SU-DHL-6 (cell line): ENCODE data around the gene KLHL29.

Experiments
- H2AFZ ChIP-seq: fragments of 200-600 bp; sonication (generic); 2 replicates; pipeline ENCODE4 v1.6.1; 2014; ENCODE audit warnings: low read depth, mild to moderate bottlenecking, moderate library complexity, mixed read lengths, antibody characterized with exemption, low read length; ENCODE audit not compliant: severe bottlenecking
- H3F3A ChIP-seq: fragments of 200-600 bp; shearing (Covaris generic); 2 replicates; pipeline ENCODE4 v1.6.0; 2016; ENCODE audit warnings: antibody characterized with exemption, mild to moderate bottlenecking; ENCODE audit not compliant: insufficient read depth
- H3K27ac ChIP-seq: fragments of 200-600 bp; sonication (generic); 2 replicates; pipeline ENCODE4 v1.5.1; 2016; ENCODE audit warnings: low read depth, mild to moderate bottlenecking, low read length, moderate library complexity, mixed read lengths
- H3K27me3 ChIP-seq: fragments of 200-600 bp; sonication (generic), shearing (Covaris generic); 2 replicates; pipeline ENCODE4 v1.6.0; 2014; ENCODE audit warnings: mild to moderate bottlenecking, low read length
- H3K36me3 ChIP-seq: fragments of 200-600 bp; sonication (generic); 2 replicates; pipeline ENCODE4 v1.6.1; 2014; ENCODE audit warnings: mild to moderate bottlenecking, low read length, mixed read lengths
- H3K4me2 ChIP-seq: fragments of 300-600, 200-600 bp; shearing (Covaris generic), sonication (generic); 2 replicates; pipeline ENCODE4 v1.6.0; 2014; ENCODE audit warnings: low read length, low read depth, mild to moderate bottlenecking; ENCODE audit not compliant: poor library complexity, severe bottlenecking
- H3K4me3 ChIP-seq: fragments of 200-600 bp; sonication (generic); 2 replicates; pipeline ENCODE4 v1.5.1; 2014; ENCODE audit warnings: antibody characterized with exemption, low read length, mild to moderate bottlenecking, mixed read lengths; ENCODE audit not compliant: insufficient read depth, poor library complexity, severe bottlenecking
- H3K79me2 ChIP-seq: fragments of 200-600 bp; sonication (generic); 2 replicates; pipeline ENCODE4 v1.6.1; 2014; ENCODE audit warnings: mild to moderate bottlenecking, low read length, moderate library complexity; ENCODE audit not compliant: insufficient read depth
- H3K9ac ChIP-seq: fragments of 200-600 bp; sonication (generic); 2 replicates; pipeline ENCODE4 v1.7.0; 2014; ENCODE audit warnings: mild to moderate bottlenecking, low read length
- H3K9me2 ChIP-seq: fragments of 200-600 bp; sonication (generic); replicated peaks from 2 replicates; pipeline ENCODE4 v1.6.1; 2014; ENCODE audit warnings: low read length; ENCODE audit not compliant: insufficient read depth
- H3K9me3 ChIP-seq: fragments of 200-600 bp; sonication (generic); 2 replicates; pipeline ENCODE4 v1.6.1; 2014; ENCODE audit warnings: low read length, mixed read lengths; ENCODE audit not compliant: insufficient read depth
- H4K20me1 ChIP-seq: fragments of 200-600 bp; sonication (generic); 2 replicates; pipeline ENCODE4 v1.6.1; 2014; ENCODE audit warnings: low read depth, mild to moderate bottlenecking, antibody characterized with exemption, low read length, moderate library complexity, mixed read lengths
- CTCF ChIP-seq: fragments of 200-600 bp; sonication (generic); IDR thresholded peaks from one replicate; pipeline ENCODE4 v1.5.1; 2017; ENCODE audit warnings: antibody characterized with exemption, mild to moderate bottlenecking, low read length, moderate library complexity; ENCODE audit not compliant: insufficient read depth, poor library complexity, severe bottlenecking
- EZH2phosphoT487 ChIP-seq: fragments of 200-600 bp; sonication (generic), shearing (Covaris generic); conservative IDR thresholded peaks from 2 replicates; pipeline ENCODE4 v1.6.1; 2018; ENCODE audit warnings: mild to moderate bottlenecking, antibody characterized with exemption, low read length, moderate library complexity, mixed read lengths

KLHL29 gene

GRCh38 chr2:23478087-23478932, 93.3 kb downstream of the KLHL29 start:
- Histone ChIP-seq H3K27me3 (no peaks in the 10 kb centered on the region), H3K27ac (no peak overlapping the region), H3K36me3 (no peaks in the 10 kb centered on the region), H3K9me2 (no peaks in the 10 kb centered on the region), H4K20me1 (no peaks in the 10 kb centered on the region), H3K9me3 (no peaks in the 10 kb centered on the region), H3F3A (no peaks in the 10 kb centered on the region), H3K4me3 (no peak overlapping the region), H3K79me2 (no peaks in the 10 kb centered on the region), H2AFZ (no peak overlapping the region), H3K4me2 (no peak overlapping the region), H3K9ac (no peak overlapping the region)
- TF ChIP-seq EZH2phosphoT487 (no peak), CTCF (no peak)

DNA sequence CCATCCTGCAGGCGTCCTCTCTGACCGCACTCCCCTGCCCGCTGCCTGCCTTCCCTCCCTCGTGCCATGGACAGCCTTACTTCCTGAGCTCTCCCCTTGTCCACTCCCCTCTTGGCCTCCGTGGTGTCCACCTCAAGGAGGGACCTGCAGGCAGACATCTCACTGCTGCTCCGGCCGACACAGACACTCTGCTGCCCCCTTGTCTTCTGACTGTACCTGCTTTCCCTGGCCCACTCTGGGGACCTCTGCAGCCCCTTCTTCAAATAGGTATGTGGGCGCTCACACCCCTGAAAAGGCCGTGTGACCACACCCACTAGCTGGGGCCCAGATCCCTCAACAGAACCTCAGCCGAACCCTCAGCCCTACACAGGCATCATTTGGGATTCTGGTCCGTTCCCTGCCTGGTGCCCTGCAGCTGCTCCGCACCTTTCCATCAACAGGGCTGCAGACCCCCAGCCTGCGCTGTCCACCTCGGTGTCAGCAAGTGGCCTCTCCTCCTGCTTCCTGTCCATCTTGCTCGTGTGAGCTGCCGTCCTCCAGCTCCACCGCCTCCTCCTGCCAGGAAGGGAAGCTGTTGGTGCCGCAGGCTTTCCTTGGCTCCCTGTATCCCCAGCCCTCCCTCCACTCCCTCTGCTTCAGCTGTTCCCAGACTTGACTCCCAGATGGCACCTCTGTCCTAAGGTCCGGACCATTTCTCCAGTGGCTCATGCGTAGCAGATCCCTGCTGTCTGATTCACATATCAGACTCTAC, 94.1 kb downstream of the KLHL29 start:
- H3K27ac ChIP-seq = no peak overlapping the region
- no peak overlapping the region for H3K9ac ChIP-seq
- H3K79me2 ChIP-seq = no peaks in the 10 kb centered on the region
- no peaks in the 10 kb centered on the region for H4K20me1 ChIP-seq
- H3F3A ChIP-seq = no peaks in the 10 kb centered on the region
- no peak overlapping the region for H2AFZ ChIP-seq
- H3K36me3 ChIP-seq = no peaks in the 10 kb centered on the region
- no peak overlapping the region for H3K4me3 ChIP-seq
- no peaks in the 10 kb centered on the region for H3K27me3 ChIP-seq
- H3K9me3 ChIP-seq = no peaks in the 10 kb centered on the region
- no peaks in the 10 kb centered on the region for H3K9me2 ChIP-seq
- H3K4me2 ChIP-seq = no peak overlapping the region
- TF ChIP-seq CTCF = no peak

DNA sequence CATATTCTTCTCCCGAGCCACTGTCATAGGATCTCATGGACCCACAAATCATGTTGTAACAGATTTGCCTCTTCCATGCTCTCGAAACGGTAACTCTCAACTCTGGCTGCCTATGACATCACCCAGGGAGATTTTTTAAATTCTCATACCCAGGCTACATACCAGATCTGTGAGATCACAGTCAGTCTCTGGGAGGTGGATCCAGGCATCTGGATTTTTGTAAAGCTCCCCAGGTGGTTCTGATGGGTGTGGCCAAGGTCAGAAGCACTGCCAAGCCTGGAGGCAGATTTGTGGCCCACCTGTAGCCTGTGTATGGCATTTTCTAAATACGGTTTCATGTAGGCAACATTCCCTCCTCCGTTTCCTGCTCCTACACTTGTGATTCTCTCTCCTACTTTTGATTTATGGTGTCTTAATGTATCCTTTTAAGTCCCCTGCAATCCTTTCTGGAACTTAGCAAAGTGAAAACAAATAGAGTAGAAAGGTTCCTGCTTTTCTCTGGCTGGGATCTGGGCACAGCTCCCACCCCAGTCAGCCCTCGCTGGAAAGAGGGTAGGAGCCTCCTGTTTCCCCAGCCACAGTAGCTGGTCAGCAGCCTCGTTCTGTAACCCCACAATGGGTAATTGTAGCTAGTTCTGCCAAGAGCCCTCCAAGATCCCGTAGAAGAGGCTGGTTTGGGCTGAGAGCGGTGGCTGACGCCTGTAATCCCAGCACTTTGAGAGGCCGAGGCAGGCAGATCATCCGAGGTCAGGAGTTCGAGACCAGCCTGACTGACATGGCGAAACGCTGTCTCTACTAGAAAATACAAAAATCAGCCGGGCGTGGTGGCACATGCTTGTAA, 96.2 kb downstream of the KLHL29 start:
- Histone ChIP-seq H3K27me3 (no peaks in the 10 kb centered on the region), H3K27ac (no peak overlapping the region)

More for the DNA sequence above, 96.2 kb downstream of the KLHL29 start:
- TF ChIP-seq CTCF (no peak), EZH2phosphoT487 (no peak)
- H3K36me3 ChIP-seq = no peaks in the 10 kb centered on the region
- no peaks in the 10 kb centered on the region for H4K20me1 ChIP-seq
- H2AFZ ChIP-seq = no peak overlapping the region
- no peak overlapping the region for H3K4me2 ChIP-seq
- no peaks in the 10 kb centered on the region for H3F3A ChIP-seq
- no peaks in the 10 kb centered on the region for H3K79me2 ChIP-seq
- no peaks in the 10 kb centered on the region for H3K9me3 ChIP-seq
- H3K9me2 ChIP-seq = no peaks in the 10 kb centered on the region
- no peak overlapping the region for H3K9ac ChIP-seq
- no peak overlapping the region for H3K4me3 ChIP-seq
